Liver (tissue), 9 donors: ENCODE measurements around the gene ZNF154. TPM values are rescaled to one million over a fixed set of nuclear protein-coding genes. Genes with fewer than 3 reads are reported as not detected.

Source experiments
- DNase-seq: peaks from one replicate; pipeline ENCODE4 v3.0.0-alpha.2; 2017; ENCODE audit warnings: low spot score
- H3K27ac ChIP-seq, 2 donors: one replicate each; pipeline ENCODE4 v1.7.0; 2013; ENCODE audit warnings: inconsistent platforms in 2 of 2, low read length in 2 of 2, control low read depth in 1 of 2, low read depth in 1 of 2, mild to moderate bottlenecking in 1 of 2
- H3K27me3 ChIP-seq, 4 donors: one replicate each; pipeline versions ENCODE4 v1.6.1 to v1.7.0; 2013; ENCODE audit warnings: low read length in 3 of 4, inconsistent platforms in 1 of 4, mild to moderate bottlenecking in 1 of 4, moderate library complexity in 1 of 4; ENCODE audit not compliant: control insufficient read depth in 4 of 4, insufficient read depth in 4 of 4
- H3K36me3 ChIP-seq, 4 donors: one replicate each; pipeline versions ENCODE4 v1.6.1 to v1.7.0; 2013; ENCODE audit warnings: low read length in 3 of 4, mild to moderate bottlenecking in 3 of 4, low read depth in 1 of 4, moderate library complexity in 1 of 4; ENCODE audit not compliant: control insufficient read depth in 4 of 4, insufficient read depth in 3 of 4
- H3K4me1 ChIP-seq, 4 donors: one replicate each; pipeline versions ENCODE4 v1.6.1 to v1.7.0; 2013; ENCODE audit warnings: low read length in 3 of 4, mild to moderate bottlenecking in 3 of 4, moderate library complexity in 1 of 4; ENCODE audit not compliant: control insufficient read depth in 4 of 4, insufficient read depth in 4 of 4
- H3K4me3 ChIP-seq, 3 donors: one replicate each; pipeline versions ENCODE4 v1.6.1 to v1.7.0; 2013; ENCODE audit warnings: low read length in 3 of 3, control low read depth in 1 of 3, low read depth in 1 of 3, mild to moderate bottlenecking in 1 of 3
- H3K9ac ChIP-seq, 2 donors: one replicate each; pipeline ENCODE4 v1.7.0; 2013; ENCODE audit warnings: low read length in 2 of 2, mild to moderate bottlenecking in 2 of 2, moderate library complexity in 2 of 2, control low read depth in 1 of 2, low read depth in 1 of 2
- H3K9me3 ChIP-seq, 4 donors: one replicate each; pipeline versions ENCODE4 v1.6.1 to v1.7.0; 2013; ENCODE audit warnings: low read length in 3 of 4; ENCODE audit not compliant: control insufficient read depth in 4 of 4
- FOXA1 ChIP-seq: IDR thresholded peaks from 2 replicates; pipeline ENCODE4 v1.6.1; 2016; ENCODE audit warnings: antibody characterized with exemption
- FOXA2 ChIP-seq: IDR thresholded peaks from 2 replicates; pipeline ENCODE4 v1.6.1; 2016; ENCODE audit warnings: antibody characterized with exemption
- HNF4A ChIP-seq, 2 donors: conservative IDR thresholded peaks; 2 replicates each; pipeline ENCODE4 v1.6.1; 2016; ENCODE audit warnings: antibody characterized with exemption in 2 of 2, mild to moderate bottlenecking in 2 of 2
- HNF4G ChIP-seq: IDR thresholded peaks from 2 replicates; pipeline ENCODE4 v1.6.1; 2016; ENCODE audit warnings: antibody characterized with exemption
- JUND ChIP-seq, 2 donors: IDR thresholded peaks; 2 replicates each; pipeline ENCODE4 v1.6.1; 2016; ENCODE audit warnings: antibody characterized with exemption in 2 of 2
- MAX ChIP-seq: IDR thresholded peaks from 2 replicates; pipeline ENCODE4 v1.6.1; 2016; ENCODE audit warnings: antibody characterized with exemption
- NR2F2 ChIP-seq: IDR thresholded peaks from 2 replicates; pipeline ENCODE4 v1.6.1; 2016; ENCODE audit warnings: antibody characterized with exemption
- RAD21 ChIP-seq, 2 donors: IDR thresholded peaks; 2 replicates each; pipeline ENCODE4 v1.6.1; 2016; ENCODE audit warnings: antibody characterized with exemption in 2 of 2, mild to moderate bottlenecking in 2 of 2
- RXRA ChIP-seq, 2 donors: IDR thresholded peaks; 2 replicates each; pipeline ENCODE4 v1.6.1; 2017 to 2018; ENCODE audit warnings: antibody characterized with exemption in 2 of 2, mild to moderate bottlenecking in 1 of 2
- SP1 ChIP-seq: IDR thresholded peaks from 2 replicates; pipeline ENCODE4 v1.6.1; 2018; ENCODE audit warnings: antibody characterized with exemption, mild to moderate bottlenecking
- TAF1 ChIP-seq: conservative IDR thresholded peaks from 2 replicates; pipeline ENCODE4 v1.6.1; 2016; ENCODE audit warnings: antibody characterized with exemption, mild to moderate bottlenecking
- YY1 ChIP-seq: IDR thresholded peaks from 2 replicates; pipeline ENCODE4 v1.6.1; 2016; ENCODE audit warnings: antibody characterized with exemption, mild to moderate bottlenecking
- WGBS: extraction: QIAGEN DNeasy Blood & Tissue Kit; methylation state at CpG from one replicate; pipeline ENCODE4 v1.1.7; 2013; 5-methylcytosine and 5-hydroxymethylcytosine counted together
- polyA plus RNA-seq, 2 donors: library from polyadenylated mRNA; stranded (reverse) in 1 of 2; unstranded in 1 of 2; fragments of 200-250 nt in 1 of 2; fragments of >200 nt in 1 of 2; fragmentation: Nextera tagmentation in 1 of 2; extraction: Ambion mirVana in 1 of 2; gene quantifications; one replicate each; pipeline versions ENCODE4 v1.2.1 to v1.2.3, GENCODE V29; 2013 to 2015
- total RNA-seq, 2 donors: library from RNA; depleted of rRNA; stranded (reverse); fragments of >200 nt; gene quantifications; one replicate each; pipeline ENCODE4 v1.2.3, GENCODE V29; 2014
- TF ChIP-seq, protein P1 (sequence below): IDR thresholded peaks from 2 replicates; pipeline ENCODE4 v1.6.1; 2016; ENCODE audit warnings: antibody characterized with exemption, mild to moderate bottlenecking
- TF ChIP-seq, protein P2 (sequence below): IDR thresholded peaks from 2 replicates; pipeline ENCODE4 v1.6.1; 2016; ENCODE audit warnings: antibody characterized with exemption
- donor health status: healthy.
- donor health status: healthy.
- donor health status: healthy.
- donor health status: healthy.
- donor health status: healthy.

ZNF154 gene
- total and polyA plus RNA-seq, 4 donors, result 0.32 to 4.7 (median 1.3) TPM

- no peak for DNase-seq
- peaks cover 25 to 77% (median 58%) of the 10 kb centered on the region in 4 donors for H3K9me3 ChIP-seq
- no peak overlapping the region for H3K9ac ChIP-seq
- WGBS, result 3% methylated on average over 19 of the region's 19 CpGs
- H3K4me1 ChIP-seq, result peaks cover 5 to 18% (median 14%) of the 10 kb centered on the region in 4 donors
- peak overlapping the region in 1 of 2 donors; percentile 7 for H3K27ac ChIP-seq
- peak overlapping the region; percentile 93 to 100 (median 97) for H3K4me3 ChIP-seq
- no peak for TF ChIP-seq NR2F2
- TF ChIP-seq FOXA2, result no peak
- TF ChIP-seq, protein P1, sequence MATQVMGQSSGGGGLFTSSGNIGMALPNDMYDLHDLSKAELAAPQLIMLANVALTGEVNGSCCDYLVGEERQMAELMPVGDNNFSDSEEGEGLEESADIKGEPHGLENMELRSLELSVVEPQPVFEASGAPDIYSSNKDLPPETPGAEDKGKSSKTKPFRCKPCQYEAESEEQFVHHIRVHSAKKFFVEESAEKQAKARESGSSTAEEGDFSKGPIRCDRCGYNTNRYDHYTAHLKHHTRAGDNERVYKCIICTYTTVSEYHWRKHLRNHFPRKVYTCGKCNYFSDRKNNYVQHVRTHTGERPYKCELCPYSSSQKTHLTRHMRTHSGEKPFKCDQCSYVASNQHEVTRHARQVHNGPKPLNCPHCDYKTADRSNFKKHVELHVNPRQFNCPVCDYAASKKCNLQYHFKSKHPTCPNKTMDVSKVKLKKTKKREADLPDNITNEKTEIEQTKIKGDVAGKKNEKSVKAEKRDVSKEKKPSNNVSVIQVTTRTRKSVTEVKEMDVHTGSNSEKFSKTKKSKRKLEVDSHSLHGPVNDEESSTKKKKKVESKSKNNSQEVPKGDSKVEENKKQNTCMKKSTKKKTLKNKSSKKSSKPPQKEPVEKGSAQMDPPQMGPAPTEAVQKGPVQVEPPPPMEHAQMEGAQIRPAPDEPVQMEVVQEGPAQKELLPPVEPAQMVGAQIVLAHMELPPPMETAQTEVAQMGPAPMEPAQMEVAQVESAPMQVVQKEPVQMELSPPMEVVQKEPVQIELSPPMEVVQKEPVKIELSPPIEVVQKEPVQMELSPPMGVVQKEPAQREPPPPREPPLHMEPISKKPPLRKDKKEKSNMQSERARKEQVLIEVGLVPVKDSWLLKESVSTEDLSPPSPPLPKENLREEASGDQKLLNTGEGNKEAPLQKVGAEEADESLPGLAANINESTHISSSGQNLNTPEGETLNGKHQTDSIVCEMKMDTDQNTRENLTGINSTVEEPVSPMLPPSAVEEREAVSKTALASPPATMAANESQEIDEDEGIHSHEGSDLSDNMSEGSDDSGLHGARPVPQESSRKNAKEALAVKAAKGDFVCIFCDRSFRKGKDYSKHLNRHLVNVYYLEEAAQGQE, result no peak
- TF ChIP-seq RXRA (IDR thresholded peaks at IDR 0.05), result no peak
- no peak for TF ChIP-seq RAD21 (IDR thresholded peaks at IDR 0.05)
- TF ChIP-seq JUND (IDR thresholded peaks at IDR 0.05), result no peak
- TF ChIP-seq MAX, result no peak
- TF ChIP-seq, protein P2, sequence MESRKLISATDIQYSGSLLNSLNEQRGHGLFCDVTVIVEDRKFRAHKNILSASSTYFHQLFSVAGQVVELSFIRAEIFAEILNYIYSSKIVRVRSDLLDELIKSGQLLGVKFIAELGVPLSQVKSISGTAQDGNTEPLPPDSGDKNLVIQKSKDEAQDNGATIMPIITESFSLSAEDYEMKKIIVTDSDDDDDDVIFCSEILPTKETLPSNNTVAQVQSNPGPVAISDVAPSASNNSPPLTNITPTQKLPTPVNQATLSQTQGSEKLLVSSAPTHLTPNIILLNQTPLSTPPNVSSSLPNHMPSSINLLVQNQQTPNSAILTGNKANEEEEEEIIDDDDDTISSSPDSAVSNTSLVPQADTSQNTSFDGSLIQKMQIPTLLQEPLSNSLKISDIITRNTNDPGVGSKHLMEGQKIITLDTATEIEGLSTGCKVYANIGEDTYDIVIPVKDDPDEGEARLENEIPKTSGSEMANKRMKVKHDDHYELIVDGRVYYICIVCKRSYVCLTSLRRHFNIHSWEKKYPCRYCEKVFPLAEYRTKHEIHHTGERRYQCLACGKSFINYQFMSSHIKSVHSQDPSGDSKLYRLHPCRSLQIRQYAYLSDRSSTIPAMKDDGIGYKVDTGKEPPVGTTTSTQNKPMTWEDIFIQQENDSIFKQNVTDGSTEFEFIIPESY, result no peak
- no peak for TF ChIP-seq TAF1
- no peak for TF ChIP-seq HNF4G
- TF ChIP-seq SP1, result no peak
- no peak for TF ChIP-seq YY1
- no peaks in the 10 kb centered on the region for H3K27me3 ChIP-seq
- H3K36me3 ChIP-seq, result peaks cover 0 to 37% (median 34%) of the 10 kb centered on the region in 4 donors
These were observed 26.7 kb downstream of the ZNF154 start for GRCh38 chr19:57682226-57682766.

- WGBS, result 62% methylated on average over 2 of the region's 2 CpGs
- Histone ChIP-seq H3K27me3 (peaks cover 0 to 3% (median 0%) of the 10 kb centered on the region in 4 donors), H3K27ac (no peak overlapping the region), H3K36me3 (no peaks in the 10 kb centered on the region), H3K4me1 (no peaks in the 10 kb centered on the region), H3K9me3 (peaks cover 3 to 46% (median 26%) of the 10 kb centered on the region in 4 donors), H3K4me3 (peak overlapping the region in 1 of 3 donors; percentile 11), H3K9ac (no peak overlapping the region)
- no peak for DNase-seq
- TF ChIP-seq MAX (no peak), HNF4G (no peak), FOXA1 (no peak), SP1 (no peak), HNF4A (conservative IDR thresholded peaks at IDR 0.05) (no peak), NR2F2 (no peak)
These were observed 33.1 kb downstream of the ZNF154 start for GRCh38 chr19:57675881-57676280.
